ENCODE data around the gene HPN. TPM values are rescaled to one million over a fixed set of nuclear protein-coding genes. Genes with fewer than 3 reads are reported as not detected.

Gene HPN
- total RNA-seq, 3 donors from 2014 or later (not counting 1 experiment from before 2014, with no cell fraction given), result not detected

DNA sequence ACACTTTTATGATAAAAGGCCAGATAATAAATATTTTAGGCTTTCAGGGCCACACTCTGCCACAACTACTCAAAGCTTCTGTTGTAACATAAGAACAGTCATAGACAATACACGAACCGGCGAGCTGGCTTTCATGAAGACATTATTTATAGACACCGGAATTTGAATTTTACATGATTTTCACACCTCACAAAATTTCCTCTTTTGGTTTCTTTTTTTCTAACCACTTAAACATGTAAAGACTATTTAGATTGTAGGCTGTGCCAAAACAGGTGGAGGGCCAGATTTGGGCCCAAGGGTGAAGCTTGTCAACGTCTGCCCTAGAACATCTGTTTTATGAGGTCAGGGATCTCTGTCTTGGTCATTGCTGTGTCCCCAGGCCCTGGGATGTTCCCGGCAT, 44.4 kb downstream of the HPN start:
- ATAC-seq (peak; percentile 41 to 60 (median 56)), DNase-seq (peak in 1 of 2 donors; percentile 30)
- Mint-ChIP-seq H3K36me3 (no peaks in the 10 kb centered on the region), H3K27me3 (ENCODE audit: low read depth in 2 of 2) (peaks cover 0 to 3% of the 10 kb centered on the region in 2 donors), H3K4me1 (peaks cover 17 to 18% of the 10 kb centered on the region in 2 donors), H3K4me3 (peak overlapping the region; percentile 77), H3K27ac (peak overlapping the region; percentile 82 to 84), H3K9me3 (no peaks in the 10 kb centered on the region)
- H3K36me3 ChIP-seq (ENCODE audit: control insufficient read depth, insufficient read depth, low read length), result no peaks in the 10 kb centered on the region
- H3K4me1 ChIP-seq (ENCODE audit: control insufficient read depth, insufficient read depth, low read length), result peaks cover 43% of the 10 kb centered on the region
- peak overlapping the region; percentile 65 for H3K27ac ChIP-seq (ENCODE audit: low read length)
- H3K27me3 ChIP-seq (ENCODE audit: control insufficient read depth, insufficient read depth, low read length), result peaks cover 3% of the 10 kb centered on the region
- no peak overlapping the region for H3K4me3 ChIP-seq (ENCODE audit: low read length)
- intact Hi-C loops (cut with micrococcal nuclease), result no loop called here
- no peaks in the 10 kb centered on the region for H3K9me3 ChIP-seq (ENCODE audit: control insufficient read depth, insufficient read depth, low read length)
- 11% methylated on average over 5 of the region's 6 CpGs for WGBS (ENCODE audit: insufficient coverage)
- TF ChIP-seq CTCF (IDR thresholded peaks at IDR 0.05), result no peak

DNA sequence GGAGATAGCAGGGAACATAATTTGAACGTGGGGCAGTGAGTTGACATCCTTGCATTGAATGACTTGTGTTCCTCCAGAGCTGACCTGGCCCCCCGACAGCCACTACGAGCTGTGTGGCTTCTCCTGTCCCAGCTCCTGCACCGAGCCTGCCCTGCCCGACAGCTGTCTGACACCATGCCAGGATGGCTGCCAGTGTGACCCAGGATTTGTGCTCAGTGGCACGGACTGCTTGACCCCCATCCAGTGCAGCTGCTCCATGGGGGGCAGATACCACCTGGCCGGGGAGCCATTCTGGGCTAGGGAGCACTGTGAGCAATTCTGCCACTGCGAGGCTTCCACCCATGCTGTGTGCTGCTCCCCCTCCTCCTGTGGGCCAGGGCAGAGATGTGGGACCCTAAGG, 44.9 kb downstream of the HPN start:
- intact Hi-C loops (cut with micrococcal nuclease), result no loop called here
- H3K27me3 ChIP-seq (ENCODE audit: control insufficient read depth, insufficient read depth, low read length), result peaks cover 6% of the 10 kb centered on the region
- Mint-ChIP-seq H3K9me3 (no peaks in the 10 kb centered on the region), H3K4me3 (peak overlapping the region; percentile 77), H3K27ac (peak overlapping the region; percentile 82 to 84), H3K36me3 (no peaks in the 10 kb centered on the region), H3K27me3 (ENCODE audit: low read depth in 2 of 2) (peaks cover 0 to 3% of the 10 kb centered on the region in 2 donors), H3K4me1 (peaks cover 17 to 18% of the 10 kb centered on the region in 2 donors)
- H3K4me3 ChIP-seq (ENCODE audit: low read length), result no peak overlapping the region
- no peaks in the 10 kb centered on the region for H3K36me3 ChIP-seq (ENCODE audit: control insufficient read depth, insufficient read depth, low read length)
- no peak for DNase-seq
- H3K9me3 ChIP-seq (ENCODE audit: control insufficient read depth, insufficient read depth, low read length), result no peaks in the 10 kb centered on the region
- no peak for TF ChIP-seq CTCF (IDR thresholded peaks at IDR 0.05)
- WGBS (ENCODE audit: insufficient coverage), result 74% methylated on average over 8 of the region's 8 CpGs
- ATAC-seq, result no peak
- peaks cover 43% of the 10 kb centered on the region for H3K4me1 ChIP-seq (ENCODE audit: control insufficient read depth, insufficient read depth, low read length)
- H3K27ac ChIP-seq (ENCODE audit: low read length), result peak overlapping the region; percentile 65

DNA sequence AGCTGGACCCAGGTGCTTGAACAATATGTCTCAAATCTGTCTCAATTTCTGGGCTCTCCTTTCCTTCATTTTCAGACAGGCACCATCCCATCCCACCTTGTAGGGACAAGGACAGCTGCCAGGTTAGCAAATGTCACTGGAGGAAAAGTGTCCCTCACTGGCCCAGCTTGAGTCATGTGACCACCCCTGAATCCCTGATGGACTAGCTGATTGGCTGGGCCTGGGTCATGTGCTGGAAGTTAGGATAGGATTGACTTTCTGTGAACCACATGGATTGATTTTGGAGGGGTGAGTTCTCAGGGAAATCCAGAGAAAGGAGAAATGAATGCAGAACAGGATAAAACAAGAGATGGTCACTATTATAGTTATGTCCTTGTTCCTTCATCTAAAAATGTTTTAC, 45.9 kb downstream of the HPN start:
- H3K36me3 Mint-ChIP-seq, result no peaks in the 10 kb centered on the region
- DNase-seq (no peak), ATAC-seq (no peak)
- intact Hi-C loops (cut with micrococcal nuclease), result no loop called here
- peaks cover 0 to 3% of the 10 kb centered on the region in 2 donors for H3K27me3 Mint-ChIP-seq (ENCODE audit: low read depth in 2 of 2)
- no peak for TF ChIP-seq CTCF (IDR thresholded peaks at IDR 0.05)
- H3K4me3 ChIP-seq (ENCODE audit: low read length), result no peak overlapping the region
- no peaks in the 10 kb centered on the region for H3K9me3 ChIP-seq (ENCODE audit: control insufficient read depth, insufficient read depth, low read length)
- H3K27ac ChIP-seq (ENCODE audit: low read length), result no peak overlapping the region
- H3K27ac Mint-ChIP-seq, result no peak overlapping the region
- no peak overlapping the region for H3K4me3 Mint-ChIP-seq
- H3K4me1 ChIP-seq (ENCODE audit: control insufficient read depth, insufficient read depth, low read length), result peaks cover 43% of the 10 kb centered on the region
- no peaks in the 10 kb centered on the region for H3K9me3 Mint-ChIP-seq
- peaks cover 6% of the 10 kb centered on the region for H3K27me3 ChIP-seq (ENCODE audit: control insufficient read depth, insufficient read depth, low read length)
- H3K4me1 Mint-ChIP-seq, result peaks cover 17 to 18% of the 10 kb centered on the region in 2 donors
- H3K36me3 ChIP-seq (ENCODE audit: control insufficient read depth, insufficient read depth, low read length), result no peaks in the 10 kb centered on the region
